A673 (cell line): ENCODE results near the gene ABTB1.

ENCODE experiments used
- CTCF ChIP-seq: fragments of 300-800, 200-600 bp; sonication (generic); conservative IDR thresholded peaks from 2 replicates; pipeline ENCODE4 v1.5.1; 2017; ENCODE audit warnings: low read depth, mild to moderate bottlenecking, antibody characterized with exemption, low read length, moderate library complexity, mixed read lengths
- EZH2 ChIP-seq: fragments of 200-600 bp; sonication (generic); IDR thresholded peaks from 2 replicates; pipeline ENCODE4 v1.6.1; 2017; ENCODE audit warnings: borderline replicate concordance, low read depth, mild to moderate bottlenecking, mixed read lengths, antibody characterized with exemption, low read length; ENCODE audit not compliant: poor library complexity, severe bottlenecking

- TF ChIP-seq EZH2, result no peak
- no peak for TF ChIP-seq CTCF
Observed at GRCh38 chr3:127729556-127730056, 56.9 kb downstream of the ABTB1 start.
